GM19240 (cell line): ENCODE measurements around the gene PSMD6.
A peak's percentile ranks its signal among the peaks of the same experiment; 100 is the strongest.

Experiments used
- DNase-seq: peaks from one replicate; pipeline ENCODE4 v3.0.0; 2011; ENCODE audit warnings: low spot score; ENCODE audit not compliant: insufficient read length

PSMD6 gene

GRCh38 chr3:64023187-64023860 lies at the start of gene PSMD6:
Gene PSMD6 (minus strand): TSS chr3:64023494. CDS start chr3:64023419, 75 bp downstream.
- peak; percentile 61 for DNase-seq

- DNase-seq = no peak
Observed at GRCh38 chr3:64072126-64072525, 48.8 kb upstream of the PSMD6 start.

- no peak for DNase-seq
Observed at GRCh38 chr3:64070704-64071103, 47.4 kb upstream of the PSMD6 start.

DNA sequence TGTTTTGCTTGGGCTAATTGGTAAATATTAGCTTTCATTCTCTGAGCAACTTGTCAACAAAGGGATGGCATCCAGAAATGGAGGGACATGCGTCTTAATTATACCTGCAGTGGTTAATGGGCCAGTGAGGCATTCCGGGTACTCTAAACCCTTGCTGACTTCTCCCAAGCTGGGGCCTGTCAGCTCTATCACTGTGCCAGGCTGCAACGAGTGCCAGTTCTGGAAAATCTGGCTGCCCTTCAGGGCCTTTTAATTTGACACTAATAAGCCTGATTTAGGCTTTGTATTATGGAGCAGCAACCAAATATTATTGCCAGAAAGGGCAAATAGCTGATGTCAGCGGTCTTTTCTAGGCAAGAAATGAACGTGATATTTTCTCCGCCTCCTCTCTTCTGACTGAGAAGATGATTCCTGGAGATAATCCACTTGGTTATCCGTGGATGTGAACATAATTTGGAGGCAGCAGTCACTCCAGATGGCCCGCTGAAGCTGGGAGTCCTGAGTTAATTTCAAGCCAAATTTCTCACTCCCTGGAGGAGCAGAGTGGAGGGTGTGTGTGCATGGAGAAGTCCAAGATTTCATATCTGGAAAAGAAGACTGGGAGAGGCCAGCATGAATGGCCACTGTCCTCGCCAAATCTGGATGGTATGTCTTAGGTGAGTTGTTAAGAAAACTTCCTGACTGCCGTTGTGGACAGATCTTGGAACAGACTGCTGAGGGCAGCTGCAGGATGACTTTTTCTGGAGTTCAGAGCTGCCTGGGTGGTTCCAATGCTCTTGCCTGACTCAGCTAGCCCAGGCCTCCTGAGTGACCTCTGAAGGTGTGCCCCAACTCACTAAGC lies 44.4 kb upstream of the PSMD6 start:
- DNase-seq = no peak

GRCh38 chr3:64064804-64065203 lies 41.5 kb upstream of the PSMD6 start:
- DNase-seq = no peak

DNA sequence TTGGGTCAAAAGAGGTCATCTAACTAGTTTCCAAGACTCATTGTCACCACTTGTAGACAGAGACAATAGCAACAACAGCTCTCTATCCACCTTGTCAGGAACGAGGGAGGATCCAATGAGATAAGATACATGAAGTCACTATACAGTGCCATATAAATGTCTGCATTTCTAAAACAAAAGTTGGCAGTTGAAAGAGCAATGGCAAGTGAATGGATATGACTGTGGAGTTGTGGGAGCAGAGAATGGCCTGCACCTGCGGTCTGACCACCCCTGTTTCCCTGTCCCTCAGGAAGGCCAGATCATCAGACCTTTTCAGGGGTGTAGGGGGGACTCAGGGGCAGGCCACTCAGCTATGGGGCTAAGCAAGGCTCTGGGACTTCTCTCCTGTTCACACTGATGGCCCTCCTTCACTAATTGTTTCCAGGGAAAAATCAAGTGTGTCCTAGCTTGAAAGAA lies 40.7 kb upstream of the PSMD6 start:
- DNase-seq = no peak

DNA sequence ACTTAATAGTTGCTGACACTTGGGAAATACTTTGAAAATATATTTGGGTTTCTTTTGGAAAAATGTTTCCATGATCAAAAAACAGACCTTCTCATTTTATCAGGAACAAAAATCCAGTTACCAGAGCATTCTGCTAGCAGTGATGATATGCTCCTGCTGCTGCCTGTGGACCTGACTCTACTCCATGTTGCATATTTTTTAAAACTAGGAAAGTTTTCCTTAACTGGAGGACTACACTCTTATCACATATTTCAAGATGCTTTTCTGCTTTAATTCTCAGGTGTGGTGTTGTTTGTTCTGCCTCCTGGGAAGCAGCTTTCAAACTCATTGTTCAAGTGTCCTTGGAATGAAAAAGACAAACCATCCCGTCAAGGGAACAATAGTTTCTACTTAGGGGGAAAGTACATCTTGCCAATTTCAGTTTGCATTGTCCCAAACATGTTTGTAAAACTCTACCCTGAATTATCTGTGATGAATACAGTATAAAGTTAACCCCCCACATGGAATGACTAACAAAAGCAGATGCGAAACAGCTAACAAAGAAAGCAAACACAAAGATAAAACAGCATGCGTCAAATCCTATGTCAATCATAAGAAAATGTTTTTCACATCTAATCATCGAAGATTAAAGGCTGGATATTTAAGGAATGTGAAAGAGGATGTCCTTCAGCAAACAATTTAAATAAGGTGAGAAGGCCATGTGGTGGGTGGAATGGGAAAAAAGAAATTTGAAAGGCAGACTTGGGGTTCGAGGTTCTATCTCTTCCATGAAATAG lies 40.1 kb upstream of the PSMD6 start:
- no peak for DNase-seq

DNA sequence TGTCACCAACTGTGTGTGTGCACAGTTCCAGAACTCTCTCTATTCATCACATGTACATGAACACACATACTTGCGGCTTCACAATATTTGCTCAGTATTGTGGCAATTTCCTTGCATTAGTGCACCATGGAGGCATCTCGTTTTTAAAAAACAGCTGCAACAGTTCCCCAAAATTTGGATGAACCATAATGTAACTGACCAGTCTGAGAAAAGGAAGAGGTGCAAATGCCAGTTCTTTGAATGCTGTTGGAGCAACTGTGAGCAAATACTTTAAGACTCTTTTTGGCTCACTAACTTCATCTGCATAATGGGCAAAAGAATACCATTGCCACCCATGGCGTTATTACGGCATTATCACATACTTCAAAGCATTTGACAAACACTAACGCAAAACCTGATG lies 38.3 kb upstream of the PSMD6 start:
- no peak for DNase-seq

GRCh38 chr3:64059484-64060175 lies 36.3 kb upstream of the PSMD6 start:
- DNase-seq = no peak

DNA sequence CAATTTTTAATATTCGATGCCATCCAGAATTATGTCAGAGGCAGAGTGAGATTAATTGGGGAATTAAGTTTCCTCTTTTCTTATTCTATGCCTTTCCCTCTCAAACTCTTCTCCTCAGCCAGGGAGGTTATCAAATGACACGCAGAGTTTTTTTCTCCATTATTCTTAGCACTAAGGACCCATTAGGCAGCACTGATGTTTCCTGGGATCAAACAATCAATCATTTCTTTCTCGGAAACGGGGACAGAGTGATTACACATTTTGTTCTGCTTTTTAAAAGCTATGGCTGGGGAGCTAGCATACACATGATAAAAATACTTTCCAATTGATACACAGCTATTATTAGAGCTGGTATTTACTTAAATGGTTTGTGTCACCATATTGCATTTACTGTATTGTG lies 35.3 kb upstream of the PSMD6 start:
- no peak for DNase-seq

- DNase-seq = no peak
Observed at GRCh38 chr3:64057231-64057630, 33.9 kb upstream of the PSMD6 start.

DNA sequence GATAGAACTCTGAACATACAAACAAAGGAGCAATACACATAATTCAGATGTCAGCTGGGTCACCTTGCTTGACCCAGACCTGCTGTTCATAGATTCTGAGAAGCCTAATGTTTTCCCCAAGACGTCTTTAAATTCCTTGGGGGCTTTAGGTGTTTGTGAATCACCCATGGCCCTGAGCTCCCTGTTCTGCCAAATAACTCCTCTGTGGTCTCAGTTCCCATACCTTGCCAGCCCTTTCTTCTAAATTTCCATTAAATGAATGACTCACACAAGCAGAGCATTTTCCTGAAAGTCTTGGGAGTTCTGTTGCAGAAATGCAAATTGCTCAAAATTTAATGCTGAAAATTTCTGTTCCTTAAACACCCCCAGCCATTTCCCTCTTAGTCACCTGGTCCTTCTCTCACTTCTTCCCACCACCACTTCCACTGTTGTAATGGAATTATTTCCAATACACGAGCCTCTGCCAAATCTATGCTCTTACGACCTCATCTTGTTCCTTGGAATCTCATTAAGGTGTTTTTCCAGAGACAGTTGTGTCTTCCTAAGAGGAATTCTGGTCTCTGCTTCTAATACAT lies 33.4 kb upstream of the PSMD6 start:
- no peak for DNase-seq

DNA sequence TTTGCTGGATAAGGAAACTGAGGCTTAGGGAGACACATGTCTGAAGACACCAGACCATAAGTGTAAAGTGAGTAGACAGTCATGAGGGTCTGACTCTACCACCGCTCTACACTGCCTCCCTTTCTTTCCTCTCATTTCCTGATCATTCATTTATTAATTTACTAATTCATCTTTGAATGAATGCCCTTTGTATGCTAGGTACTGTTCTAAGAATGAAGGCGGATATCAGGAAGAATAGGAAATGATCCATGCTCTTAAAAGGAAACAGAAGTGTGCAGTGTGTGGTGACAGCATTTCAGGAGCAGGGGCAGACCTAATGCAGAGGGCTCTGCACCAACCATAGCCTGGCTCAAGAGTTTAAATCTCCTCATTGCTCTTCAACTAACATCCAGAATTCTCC lies 31.8 kb upstream of the PSMD6 start:
- no peak for DNase-seq

DNA sequence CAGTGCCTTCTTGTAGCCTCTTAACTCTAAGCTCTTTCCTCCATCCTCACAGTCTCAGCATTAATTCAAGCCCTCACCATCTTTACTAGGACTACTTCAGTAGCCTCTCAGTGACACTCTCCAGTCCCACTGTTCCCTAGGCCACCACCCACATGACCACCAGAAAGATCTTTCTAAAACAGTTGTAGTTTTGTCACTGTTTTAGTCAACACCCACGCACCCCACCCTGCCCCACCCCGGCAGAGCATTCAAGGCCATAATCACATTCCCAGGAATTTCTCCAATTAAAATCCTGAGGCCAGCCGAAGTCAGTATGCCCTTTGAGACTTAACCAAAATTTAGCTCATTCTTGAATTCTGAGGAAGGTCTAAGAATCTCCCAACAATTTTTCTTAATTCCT lies 31.2 kb upstream of the PSMD6 start:
- no peak for DNase-seq

DNA sequence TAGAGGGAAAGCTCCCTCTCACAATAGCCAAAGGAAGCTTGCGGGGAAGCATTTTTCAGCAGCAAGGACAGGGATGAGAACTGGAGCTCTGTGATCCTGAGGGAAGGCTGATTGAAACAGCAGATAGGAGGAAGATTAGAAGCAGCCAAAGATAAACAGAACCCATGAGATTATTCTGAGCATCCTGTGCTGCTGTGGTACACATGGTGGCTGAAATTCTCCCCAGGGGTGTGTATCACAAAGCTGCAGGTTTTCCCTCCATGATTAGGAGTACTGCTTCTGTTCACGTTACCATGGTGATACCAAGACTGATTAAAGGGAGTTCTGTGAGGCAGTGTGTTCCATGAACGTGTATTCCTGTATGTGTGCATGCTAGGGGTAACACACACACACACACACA lies 30.3 kb upstream of the PSMD6 start:
- no peak for DNase-seq

DNA sequence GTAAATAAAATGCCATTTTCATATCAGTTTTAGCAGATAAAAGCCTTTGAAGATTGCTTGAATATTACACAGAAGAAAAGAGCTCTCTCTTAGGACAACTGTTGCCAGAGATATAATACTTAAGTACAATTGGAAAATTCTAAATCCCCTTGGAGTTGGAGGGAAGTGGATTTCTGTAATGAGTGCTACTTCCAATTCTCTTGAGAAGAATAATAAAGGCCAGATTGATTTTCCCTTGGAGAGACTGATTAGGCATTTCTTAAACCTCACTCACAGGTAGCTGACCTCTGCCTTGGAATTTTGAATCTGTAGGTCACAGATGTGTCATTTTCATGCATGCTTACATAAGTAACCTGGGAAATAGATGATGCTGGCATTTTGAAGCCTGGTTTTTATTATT lies 29.8 kb upstream of the PSMD6 start:
- no peak for DNase-seq

DNA sequence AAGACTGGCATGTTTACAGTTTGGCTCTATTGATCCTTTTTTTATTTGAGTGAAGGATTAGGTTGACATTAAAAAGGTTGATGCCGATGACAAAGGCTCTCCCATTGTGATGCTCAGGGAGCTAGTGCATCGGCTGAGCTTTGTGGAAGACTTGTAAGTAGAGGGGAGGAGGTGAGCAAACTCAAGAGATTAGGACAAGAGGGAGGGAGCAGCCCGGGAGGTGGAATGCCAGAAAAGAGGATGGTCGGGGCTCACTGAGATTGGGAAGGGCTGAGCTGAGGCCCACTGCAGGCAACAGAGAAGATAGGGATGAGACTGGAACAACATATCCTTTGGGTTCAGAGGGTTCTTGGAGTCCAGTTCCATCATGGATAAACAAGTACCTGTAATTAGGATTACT lies 26.5 kb upstream of the PSMD6 start:
- DNase-seq = no peak

GRCh38 chr3:64049136-64049535 lies 25.8 kb upstream of the PSMD6 start:
- DNase-seq = no peak

GRCh38 chr3:64048631-64049061 lies 25.4 kb upstream of the PSMD6 start:
- no peak for DNase-seq

DNA sequence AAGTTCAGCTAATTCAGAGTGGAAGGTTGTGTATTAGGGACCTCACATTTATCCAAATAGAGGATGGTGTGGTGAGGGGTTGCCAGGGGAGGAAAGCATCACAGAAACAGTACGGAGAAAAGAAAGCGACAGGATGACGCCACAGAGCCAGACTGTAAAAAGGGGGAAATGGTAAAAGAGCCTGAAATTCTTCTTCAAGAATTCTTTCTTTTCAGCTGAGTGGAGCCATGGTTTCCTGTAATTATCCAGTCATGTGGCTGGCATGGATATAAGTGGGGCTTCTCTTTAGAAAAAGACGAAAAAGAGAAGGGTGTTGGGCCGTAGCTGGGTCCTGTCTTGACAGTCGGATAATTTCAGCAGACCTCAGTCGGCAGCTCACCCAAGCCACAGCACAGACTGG lies 24.5 kb upstream of the PSMD6 start:
- DNase-seq = no peak

- no peak for DNase-seq
Observed at GRCh38 chr3:64046996-64047594, 23.8 kb upstream of the PSMD6 start.
